HepG2 (cell line): ENCODE measurements around the gene CTIF. TPM values are rescaled to one million over a fixed set of nuclear protein-coding genes. Genes with fewer than 3 reads are reported as not detected.

Experiments used
- ATAC-seq: fragments of 200-7000 bp; cut with Tn5 transposase; 3 replicates; pipeline ENCODE4 v1.9.1; 2020; ENCODE audit warnings: mild to moderate bottlenecking, moderate library complexity
- BruUV-seq: library from RNA; stranded (reverse); fragments of 400-500 nt; replicated peaks from 2 replicates; lab custom pipeline; 2021; lab: Mats Ljungman, UMichigan
- CTCF ChIA-PET: fragments of 300-600 bp; formaldehyde crosslinking; extraction: SDS; loops from one replicate; lab custom pipeline; 2021; ENCODE audit warnings: low total read pairs, inconsistent platforms, low intra/inter-chr PET ratio; lab: Yijun Ruan, JAX
- POLR2A ChIA-PET: fragments of 350-600 bp; sonication (Branson Sonifier 250); formaldehyde crosslinking; loops from one replicate; lab custom pipeline; 2020; ENCODE audit warnings: antibody characterized with exemption, inconsistent platforms; lab: Yijun Ruan, JAX
- DNase-seq: peaks from one replicate; pipeline ENCODE4 v3.0.0-alpha.2; 2015; ENCODE audit warnings: low spot score
- FAIRE-seq: peaks from 3 replicates; lab custom pipeline; 2011; peaks lifted over from hg19 to GRCh38; lab: Jason Lieb, UNC
- H2AFZ ChIP-seq: one replicate; pipeline ENCODE4 v1.6.1; 2011; ENCODE audit warnings: low read length, inconsistent platforms
- H3K27ac ChIP-seq: fragments of 300-600 bp; 3 replicates; pipeline ENCODE4 v1.8.0; 2011; ENCODE audit warnings: mixed run types, mild to moderate bottlenecking, mixed read lengths, low read length, inconsistent platforms; ENCODE audit not compliant: insufficient read depth; ENCODE audit errors: extremely low read length
- H3K27me3 ChIP-seq, 2 experiments: fragments of 200-600 bp in 1 of 2; 2 replicates in 1 of 2; 3 replicates in 1 of 2; pipeline versions ENCODE4 v1.6.0 to v1.8.0; 2011; ENCODE audit warnings: low read length in 2 of 2, mild to moderate bottlenecking in 2 of 2, moderate library complexity in 2 of 2, inconsistent platforms in 1 of 2; ENCODE audit not compliant: insufficient read depth in 2 of 2, control insufficient read depth in 1 of 2
- H3K36me3 ChIP-seq, 2 experiments: fragments of 200-600 bp in 1 of 2; replicated peaks in 1 of 2; 2 replicates in 1 of 2; 3 replicates in 1 of 2; pipeline versions ENCODE4 v1.5.1 to v1.8.0; 2011; ENCODE audit warnings: low read length in 2 of 2, inconsistent platforms in 1 of 2; ENCODE audit not compliant: insufficient read depth in 2 of 2, control insufficient read depth in 1 of 2
- H3K4me1 ChIP-seq: 2 replicates; pipeline ENCODE4 v1.5.1; 2012; ENCODE audit warnings: low read length, inconsistent platforms; ENCODE audit not compliant: insufficient read depth
- H3K4me2 ChIP-seq: 2 replicates; pipeline ENCODE4 v1.6.0; 2011; ENCODE audit warnings: low read depth, low read length, inconsistent platforms
- H3K4me3 ChIP-seq, 3 experiments: fragments of 200-600 bp in 1 of 3; sonication (generic), shearing (Covaris generic) in 1 of 3; replicated peaks in 1 of 3; 2 replicates each; pipeline ENCODE4 v1.5.1; 2011 to 2016; ENCODE audit warnings: low read length in 3 of 3, inconsistent platforms in 2 of 3, low read depth in 2 of 3, mild to moderate bottlenecking in 2 of 3, control low read depth in 1 of 3, mixed read lengths in 1 of 3; ENCODE audit not compliant: insufficient read depth in 1 of 3
- H3K79me2 ChIP-seq: one replicate; pipeline ENCODE4 v1.6.1; 2011; ENCODE audit warnings: low read length, inconsistent platforms; ENCODE audit not compliant: insufficient read depth
- H3K9ac ChIP-seq: 2 replicates; pipeline ENCODE4 v1.6.0; 2011; ENCODE audit warnings: mild to moderate bottlenecking, low read depth, low read length, inconsistent platforms; ENCODE audit not compliant: insufficient read depth
- H3K9me3 ChIP-seq: 2 replicates; pipeline ENCODE4 v1.5.1; 2012; ENCODE audit warnings: mild to moderate bottlenecking, low read length
- H4K20me1 ChIP-seq: 2 replicates; pipeline ENCODE4 v1.6.0; 2011; ENCODE audit warnings: inconsistent platforms, mild to moderate bottlenecking, low read length, moderate library complexity; ENCODE audit not compliant: insufficient read depth
- CHD4 ChIP-seq: fragments of 200-600 bp; sonication (generic); IDR thresholded peaks from 2 replicates; pipeline ENCODE4 v1.7.0; 2017; ENCODE audit warnings: mild to moderate bottlenecking, low read length, borderline replicate concordance
- GZF1 ChIP-seq: sonication (generic); formaldehyde crosslinking; IDR thresholded peaks from 2 replicates; pipeline ENCODE4 v1.5.1; 2020; ENCODE audit warnings: mild to moderate bottlenecking, missing genetic modification reagents
- MAF1 ChIP-seq: sonication (generic); formaldehyde crosslinking; IDR thresholded peaks from 2 replicates; pipeline ENCODE4 v1.5.0; 2020; ENCODE audit warnings: missing genetic modification reagents, borderline replicate concordance
- MBD4 ChIP-seq: IDR thresholded peaks from 2 replicates; pipeline ENCODE4 v1.6.1; 2012; ENCODE audit warnings: low read length, inconsistent platforms, borderline replicate concordance
- NFIB ChIP-seq: sonication (generic); formaldehyde crosslinking; IDR thresholded peaks from 2 replicates; pipeline ENCODE4 v1.9.0; 2021; ENCODE audit warnings: missing genetic modification reagents, mild to moderate bottlenecking, borderline replicate concordance
- ONECUT2 ChIP-seq: sonication (generic); formaldehyde crosslinking; IDR thresholded peaks from 2 replicates; pipeline ENCODE4 v1.4.0; 2020; ENCODE audit warnings: missing genetic modification reagents
- PRDM15 ChIP-seq: sonication (generic); formaldehyde crosslinking; IDR thresholded peaks from 2 replicates; pipeline ENCODE4 v1.4.0; 2020; ENCODE audit warnings: missing genetic modification reagents
- RARA ChIP-seq: IDR thresholded peaks from 2 replicates; pipeline ENCODE4 v1.6.1; 2016; ENCODE audit warnings: missing genetic modification reagents, missing compliant biosample characterization
- SUZ12 ChIP-seq: fragments of 150-350 bp; IDR thresholded peaks from 2 replicates; pipeline ENCODE4 v1.6.1; 2014; ENCODE audit warnings: low read depth, low read length
- ZC3H4 ChIP-seq: sonication (generic); formaldehyde crosslinking; IDR thresholded peaks from 2 replicates; pipeline ENCODE4 v1.4.0; 2020; ENCODE audit warnings: missing genetic modification reagents, borderline replicate concordance
- ZNF644 ChIP-seq: IDR thresholded peaks from 2 replicates; pipeline ENCODE4 v1.6.1; 2016; ENCODE audit warnings: low read depth
- ZNF891 ChIP-seq: sonication (generic); formaldehyde crosslinking; IDR thresholded peaks from 2 replicates; pipeline ENCODE4 v1.5.0; 2020; ENCODE audit warnings: mild to moderate bottlenecking, missing genetic modification reagents
- WGBS: methylation state at CpG from one replicate; pipeline ENCODE4 v1.1.6; 2017; ENCODE audit warnings: low lambda C conversion rate; 5-methylcytosine and 5-hydroxymethylcytosine counted together
- in situ Hi-C: cut with HindIII; loops from 2 replicates; pipeline ENCODE4 v1.10.0; 2017; ENCODE audit warnings: low pct_unique_long_range_greater_than_20kb; ENCODE audit not compliant: extremely low pct_ligation_motif_present
- intact Hi-C: fragments of 100-400 bp; cut with micrococcal nuclease; formaldehyde crosslinking; loops from one replicate; pipeline ENCODE4 v1.10.0; 2022; ENCODE audit not compliant: unreplicated experiment
- polyA plus RNA-seq, 8 experiments: library from polyadenylated mRNA; depleted of rRNA in 3 of 8; stranded (reverse) in 7 of 8; unstranded in 1 of 8; fragments of >200 nt; fragmentation: Illumina TruSeq in 4 of 8; extraction: Trizol in 4 of 8; gene quantifications; 2 replicates each; pipeline versions ENCODE4 v1.2.1 to v1.2.3, GENCODE V29; 2011 to 2016; ENCODE audit warnings: low read depth in 4 of 8, missing spikeins in 1 of 8, mixed read lengths in 1 of 8; ENCODE audit not compliant: insufficient read depth in 1 of 8
- total RNA-seq, 5 experiments: library from RNA; depleted of rRNA; stranded (reverse); fragments of >200 nt; fragmentation: Illumina TruSeq; extraction: Trizol; gene quantifications; 2 replicates each; pipeline ENCODE4 v1.2.3, GENCODE V29; 2016; ENCODE audit warnings: low read depth in 1 of 5
- TF ChIP-seq, protein P1 (sequence below): IDR thresholded peaks from 2 replicates; pipeline ENCODE4 v1.6.1; 2016; ENCODE audit warnings: mild to moderate bottlenecking

The CTIF gene
- total and polyA plus RNA-seq, 2 of the 13 experiments (the other 11 are each of a cell fraction or from before 2014, with no cell fraction given), result 18.2 to 28.0 TPM

DNA sequence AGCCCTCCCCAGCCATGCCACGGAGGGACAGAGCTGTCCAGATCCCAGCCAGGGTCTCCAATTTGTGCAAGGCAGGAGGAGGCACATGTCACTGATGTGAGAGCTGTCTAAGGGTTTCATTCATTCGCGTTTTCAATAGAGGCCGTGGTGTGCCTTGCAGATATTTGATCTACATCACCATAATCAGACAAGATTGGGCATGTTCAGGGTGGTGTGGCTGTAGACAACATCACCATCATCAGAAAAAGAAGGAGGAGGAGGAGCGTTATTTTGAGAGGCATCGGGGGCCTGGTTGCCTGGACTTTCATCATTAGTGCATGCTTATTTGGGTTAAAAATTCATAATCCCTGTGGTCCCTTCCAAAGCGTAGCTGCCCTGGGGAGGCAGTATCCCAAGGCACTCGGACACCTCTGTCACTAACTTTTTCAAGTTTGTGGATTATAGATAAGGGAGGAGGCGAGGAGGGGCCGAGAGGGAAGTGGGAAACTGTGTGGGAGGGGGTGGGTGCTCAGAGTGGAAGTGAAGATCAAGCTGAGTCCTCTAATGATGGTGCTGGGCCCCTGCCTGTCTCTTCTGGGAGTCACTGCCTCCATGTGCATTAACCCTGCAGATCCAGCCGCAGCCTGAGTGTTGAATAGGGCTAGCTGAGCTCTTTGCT is 194.1 kb downstream of the CTIF start:
- in situ Hi-C loops, result no loop called here
- Histone ChIP-seq H3K9me3 (no peaks in the 10 kb centered on the region), H3K27ac (no peak overlapping the region), H3K4me1 (peaks cover 2% of the 10 kb centered on the region; the same call in 1 of the 2 replicates), H2AFZ (no peak overlapping the region)
- POLR2A ChIA-PET, result no interaction called here
- FAIRE-seq, result no peak
- TF ChIP-seq ONECUT2 (CRISPR knock-in tag) (no peak), ZNF644 (CRISPR knock-in tag) (no peak)
- TF ChIP-seq, all 625 proteins: peak for 0
- intact Hi-C loops, result no loop called here
- Histone ChIP-seq H3K36me3 (peaks cover 0 to 5% of the 10 kb centered on the region in 2 experiments; a peak in 2 of 5 replicates), H3K4me2 (no peak overlapping the region), H3K4me3 (no peak overlapping the region), H3K9ac (no peak overlapping the region), H3K27me3 (no peaks in the 10 kb centered on the region), H3K79me2 (no peaks in the 10 kb centered on the region), H4K20me1 (no peaks in the 10 kb centered on the region)
- CTCF ChIA-PET, result no interaction called here
- WGBS, result 95% methylated on average over 10 of the region's 11 CpGs
- ATAC-seq, result no peak
- BruUV-seq, result no TSS peak
- no peak for DNase-seq

DNA sequence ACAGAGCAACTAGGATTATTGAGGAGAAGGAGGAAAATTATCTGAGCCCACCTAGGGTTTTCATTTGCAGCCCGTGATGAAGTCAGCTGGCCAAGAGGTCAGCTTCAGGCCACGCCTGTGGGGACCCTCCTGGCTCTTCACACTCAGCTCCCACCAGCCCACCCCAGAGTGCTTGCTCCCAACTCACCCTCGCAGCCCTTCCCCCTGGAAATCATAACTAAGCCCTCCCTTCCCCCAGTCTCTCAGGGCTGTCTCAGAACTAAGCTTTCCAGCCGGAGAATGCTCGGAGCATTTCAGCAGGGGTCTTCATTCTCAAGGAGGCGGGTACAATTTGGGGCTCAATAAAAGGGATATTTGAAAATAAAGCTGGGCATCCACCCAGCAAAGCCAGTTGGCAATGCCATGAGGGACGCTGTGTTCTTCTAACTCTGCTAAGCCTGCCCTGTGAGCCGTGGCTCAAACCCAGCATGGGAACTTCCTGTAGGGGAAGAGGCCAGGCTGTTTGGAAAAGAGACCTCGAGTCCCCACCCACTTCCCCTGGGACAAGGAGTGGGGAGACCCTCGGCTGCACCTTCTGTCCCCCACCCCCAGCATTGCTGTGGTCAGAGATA is 194.9 kb downstream of the CTIF start:
- Histone ChIP-seq H3K36me3 (peaks cover 0 to 5% of the 10 kb centered on the region in 2 experiments; a peak in 2 of 5 replicates), H3K9me3 (no peaks in the 10 kb centered on the region), H3K4me1 (peaks cover 9% of the 10 kb centered on the region; the same call in 1 of the 2 replicates), H4K20me1 (no peaks in the 10 kb centered on the region), H3K27ac (no peak overlapping the region), H3K9ac (no peak overlapping the region), H3K79me2 (no peaks in the 10 kb centered on the region), H3K4me3 (no peak overlapping the region), H3K4me2 (no peak overlapping the region), H3K27me3 (no peaks in the 10 kb centered on the region), H2AFZ (no peak overlapping the region)
- WGBS, result 89% methylated on average over 8 of the region's 10 CpGs
- no peak for FAIRE-seq
- DNase-seq, result no peak
- BruUV-seq, result no TSS peak
- in situ Hi-C loops, result no loop called here
- intact Hi-C loops, result no loop called here
- no peak for TF ChIP-seq GZF1
- TF ChIP-seq CHD4, result no peak
- TF ChIP-seq SUZ12, result no peak
- TF ChIP-seq ZNF891 (CRISPR knock-in tag), result no peak
- no peak for TF ChIP-seq NFIB (CRISPR knock-in tag)
- TF ChIP-seq, protein P1, sequence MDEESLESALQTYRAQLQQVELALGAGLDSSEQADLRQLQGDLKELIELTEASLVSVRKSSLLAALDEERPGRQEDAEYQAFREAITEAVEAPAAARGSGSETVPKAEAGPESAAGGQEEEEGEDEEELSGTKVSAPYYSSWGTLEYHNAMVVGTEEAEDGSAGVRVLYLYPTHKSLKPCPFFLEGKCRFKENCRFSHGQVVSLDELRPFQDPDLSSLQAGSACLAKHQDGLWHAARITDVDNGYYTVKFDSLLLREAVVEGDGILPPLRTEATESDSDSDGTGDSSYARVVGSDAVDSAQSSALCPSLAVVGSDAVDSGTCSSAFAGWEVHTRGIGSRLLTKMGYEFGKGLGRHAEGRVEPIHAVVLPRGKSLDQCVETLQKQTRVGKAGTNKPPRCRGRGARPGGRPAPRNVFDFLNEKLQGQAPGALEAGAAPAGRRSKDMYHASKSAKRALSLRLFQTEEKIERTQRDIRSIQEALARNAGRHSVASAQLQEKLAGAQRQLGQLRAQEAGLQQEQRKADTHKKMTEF (CRISPR knock-in tag), result no peak
- no peak for TF ChIP-seq RARA (CRISPR knock-in tag)
- TF ChIP-seq ZC3H4 (CRISPR knock-in tag), result no peak
- no peak for TF ChIP-seq PRDM15 (CRISPR knock-in tag)
- TF ChIP-seq MBD4, result no peak
- TF ChIP-seq MAF1 (CRISPR knock-in tag), result no peak
- no peak for ATAC-seq
- CTCF ChIA-PET, result no interaction called here
- POLR2A ChIA-PET, result no interaction called here
